H9 (cell line): ENCODE measurements around the gene LTA4H. TPM values are rescaled to one million over a fixed set of nuclear protein-coding genes. Genes with fewer than 3 reads are reported as not detected.

Experiments used
- DNase-seq: peaks from one replicate; pipeline ENCODE4 v3.0.0-alpha.2; 2017
- H2AFZ ChIP-seq: one replicate; pipeline ENCODE4 v1.6.1; 2013; ENCODE audit warnings: mild to moderate bottlenecking, low read length, control low read depth, moderate library complexity
- H2AK5ac ChIP-seq: 2 replicates; pipeline ENCODE4 v1.6.1; 2013; ENCODE audit warnings: low read length, control low read depth, mixed read lengths; ENCODE audit not compliant: insufficient read length
- H2BK120ac ChIP-seq: one replicate; pipeline ENCODE4 v1.6.1; 2013; ENCODE audit warnings: low read depth, mild to moderate bottlenecking, low read length, control low read depth, inconsistent platforms; ENCODE audit not compliant: poor library complexity, severe bottlenecking
- H2BK12ac ChIP-seq: 2 replicates; pipeline ENCODE4 v1.6.1; 2013; ENCODE audit warnings: low read length, control low read depth, mixed read lengths, low read depth; ENCODE audit not compliant: insufficient read length
- H2BK15ac ChIP-seq: 2 replicates; pipeline ENCODE4 v1.6.1; 2013; ENCODE audit warnings: low read depth, low read length, control low read depth
- H2BK20ac ChIP-seq: one replicate; pipeline ENCODE4 v1.6.1; 2013; ENCODE audit warnings: low read depth, mild to moderate bottlenecking, low read length, control low read depth, inconsistent platforms; ENCODE audit not compliant: poor library complexity, severe bottlenecking
- H2BK5ac ChIP-seq: 2 replicates; pipeline ENCODE4 v1.6.1; 2013; ENCODE audit warnings: low read length, control low read depth, mixed read lengths; ENCODE audit not compliant: insufficient read length
- H3K14ac ChIP-seq: 2 replicates; pipeline ENCODE4 v1.6.1; 2013; ENCODE audit warnings: low read length, control low read depth; ENCODE audit not compliant: insufficient read depth
- H3K18ac ChIP-seq: 2 replicates; pipeline ENCODE4 v1.6.1; 2013; ENCODE audit warnings: low read depth, mild to moderate bottlenecking, mixed read lengths, low read length, control low read depth; ENCODE audit not compliant: insufficient read length
- H3K23ac ChIP-seq: 2 replicates; pipeline ENCODE4 v1.6.1; 2013; ENCODE audit warnings: low read length, control low read depth, mixed read lengths, low read depth; ENCODE audit not compliant: insufficient read length
- H3K23me2 ChIP-seq: 2 replicates; pipeline ENCODE4 v1.6.1; 2013; ENCODE audit warnings: low read depth, mild to moderate bottlenecking, mixed read lengths, low read length, control low read depth; ENCODE audit not compliant: insufficient read length, poor library complexity, severe bottlenecking
- H3K27ac ChIP-seq: 2 replicates; pipeline ENCODE4 v1.5.1; 2013; ENCODE audit warnings: low read length, control low read depth, mixed read lengths, low read depth; ENCODE audit not compliant: insufficient read length
- H3K27me3 ChIP-seq: 2 replicates; pipeline ENCODE4 v1.6.1; 2013; ENCODE audit warnings: low read length, control low read depth, inconsistent platforms; ENCODE audit not compliant: insufficient read depth
- H3K4ac ChIP-seq: 2 replicates; pipeline ENCODE4 v1.6.1; 2013; ENCODE audit warnings: low read depth, mild to moderate bottlenecking, control low read depth, inconsistent platforms, low read length, moderate library complexity
- H3K4me1 ChIP-seq: 2 replicates; pipeline ENCODE4 v1.6.1; 2013; ENCODE audit warnings: low read length, control low read depth, inconsistent platforms; ENCODE audit not compliant: insufficient read depth
- H3K4me2 ChIP-seq: 2 replicates; pipeline ENCODE4 v1.6.1; 2013; ENCODE audit warnings: low read length, control low read depth, mixed read lengths; ENCODE audit not compliant: insufficient read length, insufficient read depth
- H3K56ac ChIP-seq: 2 replicates; pipeline ENCODE4 v1.6.1; 2013; ENCODE audit warnings: low read depth, mild to moderate bottlenecking, mixed read lengths, low read length, control low read depth; ENCODE audit not compliant: insufficient read length
- H3K79me1 ChIP-seq: 2 replicates; pipeline ENCODE4 v1.6.1; 2013; ENCODE audit warnings: low read depth, mild to moderate bottlenecking, moderate library complexity, low read length, control low read depth, inconsistent platforms; ENCODE audit not compliant: insufficient read depth, poor library complexity, severe bottlenecking
- H3K79me2 ChIP-seq: 2 replicates; pipeline ENCODE4 v1.6.1; 2013; ENCODE audit warnings: low read length, control low read depth, inconsistent platforms; ENCODE audit not compliant: insufficient read depth
- H3K9ac ChIP-seq: 2 replicates; pipeline ENCODE4 v1.6.1; 2013; ENCODE audit warnings: low read length, control low read depth, mixed read lengths; ENCODE audit not compliant: insufficient read length; ENCODE audit errors: extremely low read depth
- H3K9me3 ChIP-seq: one replicate; pipeline ENCODE4 v1.6.1; 2013; ENCODE audit warnings: low read depth, low read length, inconsistent platforms; ENCODE audit not compliant: control insufficient read depth
- H3T11ph ChIP-seq: one replicate; pipeline ENCODE4 v1.6.1; 2013; ENCODE audit warnings: mild to moderate bottlenecking, low read length, control low read depth, inconsistent platforms
- H4K20me1 ChIP-seq: one replicate; pipeline ENCODE4 v1.6.1; 2013; ENCODE audit not compliant: control insufficient read depth, insufficient read length, insufficient read depth
- H4K5ac ChIP-seq: 2 replicates; pipeline ENCODE4 v1.6.1; 2013; ENCODE audit warnings: low read depth, mild to moderate bottlenecking, mixed read lengths, low read length, control low read depth; ENCODE audit not compliant: insufficient read length
- H4K8ac ChIP-seq: replicated peaks from 2 replicates; pipeline ENCODE4 v1.6.1; 2013; ENCODE audit warnings: low read length, control low read depth, mixed read lengths, low read depth; ENCODE audit not compliant: insufficient read length
- H4K91ac ChIP-seq: 2 replicates; pipeline ENCODE4 v1.6.1; 2013; ENCODE audit warnings: low read depth, mild to moderate bottlenecking, moderate library complexity, mixed read lengths, low read length, control low read depth; ENCODE audit not compliant: insufficient read length
- H3K27ac Mint-ChIP-seq, 3 experiments: 2 replicates in 2 of 3; 3 replicates in 1 of 3; pipeline ENCODE4 v1.8.0; 2020 to 2021; ENCODE audit warnings: mixed read lengths in 3 of 3, mild to moderate bottlenecking in 1 of 3, moderate library complexity in 1 of 3
- H3K27me3 Mint-ChIP-seq: 2 replicates; pipeline ENCODE4 v1.8.0; 2021; ENCODE audit warnings: low read depth, mild to moderate bottlenecking, moderate library complexity, mixed read lengths
- H3K36me3 Mint-ChIP-seq, 3 experiments: 2 replicates in 2 of 3; 3 replicates in 1 of 3; pipeline ENCODE4 v1.8.0; 2020 to 2021; ENCODE audit warnings: low read depth in 3 of 3, mixed read lengths in 3 of 3; ENCODE audit not compliant: insufficient read depth in 1 of 3
- H3K4me1 Mint-ChIP-seq, 2 experiments: 2 replicates each; pipeline ENCODE4 v1.8.0; 2020; ENCODE audit warnings: mixed read lengths in 2 of 2
- H3K4me3 Mint-ChIP-seq, 2 experiments: 2 replicates in 1 of 2; 3 replicates in 1 of 2; pipeline ENCODE4 v1.8.0; 2020 to 2021; ENCODE audit warnings: mild to moderate bottlenecking in 2 of 2, mixed read lengths in 2 of 2, moderate library complexity in 1 of 2
- H3K9me3 Mint-ChIP-seq, 2 experiments: 2 replicates in 1 of 2; 3 replicates in 1 of 2; pipeline ENCODE4 v1.8.0; 2020; ENCODE audit warnings: mild to moderate bottlenecking in 2 of 2, mixed read lengths in 2 of 2, moderate library complexity in 1 of 2
- CTCF ChIP-seq: fragments of 200-600 bp; sonication (generic); conservative IDR thresholded peaks from 3 replicates; pipeline ENCODE4 v1.8.0; 2021; ENCODE audit warnings: antibody characterized with exemption, mild to moderate bottlenecking
- WGBS: extraction: QIAGEN DNeasy Blood & Tissue Kit; methylation state at CpG from one replicate; pipeline ENCODE4 v1.1.7; 2013; ENCODE audit warnings: missing lambda C conversion rate, low lambda C conversion rate, mixed read lengths; ENCODE audit not compliant: insufficient read length; ENCODE audit errors: extremely low coverage; 5-methylcytosine and 5-hydroxymethylcytosine counted together
- total RNA-seq: library from RNA; stranded (reverse); gene quantifications from 2 replicates; pipeline ENCODE4 v1.2.1, GENCODE V29; 2021

LTA4H gene
- total RNA-seq, 1 experiment from 2014 or later = 144 TPM

DNA sequence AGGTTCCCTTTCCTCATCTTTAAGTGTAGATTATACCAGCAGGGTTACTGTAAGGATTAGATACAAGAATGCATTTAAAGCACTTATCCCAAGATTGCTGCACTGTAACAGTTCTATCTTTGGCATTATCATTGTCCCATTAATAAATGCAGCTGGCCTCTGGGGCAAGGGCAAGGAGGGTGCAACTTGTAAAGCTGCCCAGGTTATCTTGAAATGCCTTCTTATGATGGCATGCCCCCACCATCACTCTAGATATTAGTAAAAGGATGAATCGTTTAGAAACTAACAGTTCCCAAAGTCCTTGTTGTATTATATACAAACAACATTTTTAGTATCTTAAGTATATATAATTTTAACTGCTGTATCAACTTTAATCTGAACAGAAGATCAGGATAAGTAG is 6.8 kb downstream of the LTA4H start:
- peaks cover 6 to 7% of the 10 kb centered on the region in 2 experiments for H3K4me1 Mint-ChIP-seq
- no CpG with 5 or more reads among the region's 1 CpG for WGBS
- H2AFZ ChIP-seq = no peak overlapping the region

More for the DNA sequence above, 6.8 kb downstream of the LTA4H start:
- DNase-seq = no peak
- H3K4me3 Mint-ChIP-seq = no peak overlapping the region
- Histone ChIP-seq H4K5ac (no peak overlapping the region), H4K91ac (no peak overlapping the region), H2BK120ac (no peak overlapping the region), H3K4ac (no peak overlapping the region), H3K18ac (no peak overlapping the region), H3K27me3 (no peaks in the 10 kb centered on the region), H3T11ph (no peak overlapping the region), H4K8ac (no peak overlapping the region), H3K4me2 (no peak overlapping the region), H2BK20ac (no peak overlapping the region), H2BK12ac (no peak overlapping the region), H3K23ac (no peak overlapping the region), H3K9me3 (no peaks in the 10 kb centered on the region), H3K23me2 (no peaks in the 10 kb centered on the region), H2BK5ac (no peak overlapping the region), H3K14ac (no peak overlapping the region), H3K9ac (no peak overlapping the region), H3K4me1 (no peaks in the 10 kb centered on the region), H4K20me1 (no peaks in the 10 kb centered on the region), H2BK15ac (no peak overlapping the region), H2AK5ac (no peak overlapping the region), H3K79me2 (0 out of 2 replicates have a peak, but pooled peaks cover 4% of the 10 kb centered on the region), H3K27ac (no peak overlapping the region), H3K79me1 (no peaks in the 10 kb centered on the region), H3K56ac (no peak overlapping the region)
- no peaks in the 10 kb centered on the region for H3K27me3 Mint-ChIP-seq
- peaks cover 16 to 38% (median 34%) of the 10 kb centered on the region in 3 experiments; a peak in 6 of 7 replicates for H3K36me3 Mint-ChIP-seq
- H3K27ac Mint-ChIP-seq = no peak overlapping the region
- H3K9me3 Mint-ChIP-seq = no peaks in the 10 kb centered on the region
- no peak for TF ChIP-seq CTCF
